ENCODE results near the gene AGTR1.
"Not testable (repeated sequence)": the region's sequence is repeated elsewhere in the genome, so short reads cannot be mapped to it uniquely, and the experiment has no call there.

Gene AGTR1

DNA sequence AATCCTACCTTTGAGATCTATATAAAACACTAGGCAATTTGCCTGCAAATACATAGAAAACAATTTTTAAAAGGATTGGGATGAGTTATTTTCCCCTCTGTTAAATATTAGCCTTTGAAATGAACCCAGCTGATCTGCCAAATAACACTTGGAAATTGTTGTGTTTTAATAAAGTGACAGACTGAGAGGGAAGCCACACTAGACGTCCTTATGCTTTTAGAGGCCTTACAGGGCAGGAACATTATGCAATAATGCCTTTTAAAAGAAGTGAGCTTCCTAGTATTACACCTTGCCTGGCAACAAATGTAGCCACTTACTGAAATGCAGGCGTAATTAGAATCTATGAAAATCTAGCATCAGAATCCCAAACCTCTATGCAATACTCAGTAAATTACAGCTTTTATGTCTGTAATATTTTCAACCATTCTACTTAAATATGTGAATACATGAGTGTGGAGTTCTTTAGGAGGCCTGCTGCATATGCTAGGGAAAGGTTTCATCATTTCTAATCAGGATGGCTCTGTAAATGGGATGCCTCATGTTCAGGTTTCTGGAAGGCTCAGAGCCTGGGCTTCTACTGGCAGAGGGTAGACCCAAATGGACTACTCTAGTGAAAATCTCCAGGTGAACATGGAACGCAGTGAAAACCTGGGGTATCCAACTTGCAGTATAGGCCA, 20.3 kb downstream of the AGTR1 start:
- no peak overlapping the region for H3K4me3 ChIP-seq (ENCODE audit: low read depth, low read length)

DNA sequence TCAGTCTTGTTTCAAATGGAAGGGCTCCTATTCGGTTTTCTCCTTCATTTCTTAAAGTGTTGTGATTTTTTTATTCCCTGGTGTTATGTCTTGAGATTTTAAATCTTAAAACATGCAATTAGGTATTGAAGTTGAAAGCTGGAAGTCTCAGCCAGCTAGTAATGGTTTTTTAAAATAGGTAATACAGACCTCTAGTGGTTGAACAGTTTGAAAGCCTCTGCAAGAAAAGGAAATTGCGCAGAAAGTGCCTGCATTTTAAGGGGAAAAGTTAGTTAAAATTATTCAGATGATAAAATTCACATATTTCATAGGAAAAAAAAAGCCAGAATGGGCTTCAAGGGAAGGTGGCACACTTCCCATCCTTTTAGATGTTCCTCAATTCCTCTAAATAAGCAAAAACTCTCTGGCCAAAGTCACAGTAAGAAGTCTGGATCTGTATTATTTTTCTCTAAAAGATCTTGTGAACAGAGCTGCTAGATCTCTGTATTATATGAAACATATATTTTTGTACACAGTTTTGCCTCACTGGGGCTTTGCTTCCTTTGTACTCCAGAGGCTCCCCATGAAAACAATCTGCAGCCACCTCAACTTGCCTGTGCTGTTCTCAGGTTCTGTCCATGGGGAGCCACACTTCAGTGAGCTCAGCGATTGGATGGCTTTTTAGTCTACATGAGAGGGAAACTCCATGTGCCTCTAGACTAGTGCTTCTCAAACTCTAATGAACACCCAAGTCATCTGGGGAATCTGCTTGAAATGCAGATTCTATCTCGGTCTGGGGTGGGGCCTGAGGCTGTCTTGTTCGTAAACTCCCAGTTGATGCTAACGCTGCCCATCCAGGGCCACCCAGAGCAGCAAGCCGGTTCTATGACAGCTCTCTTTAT, 21.5 kb downstream of the AGTR1 start:
- no peak overlapping the region for H3K4me3 ChIP-seq (ENCODE audit: low read depth, low read length)

GRCh38 chr3:148720873-148721272, 23.2 kb downstream of the AGTR1 start:
- H3K4me3 ChIP-seq (ENCODE audit: low read depth, low read length), result no peak overlapping the region

GRCh38 chr3:148723631-148724030, 25.9 kb downstream of the AGTR1 start:
- no peak overlapping the region for H3K4me3 ChIP-seq (ENCODE audit: low read depth, low read length)

DNA sequence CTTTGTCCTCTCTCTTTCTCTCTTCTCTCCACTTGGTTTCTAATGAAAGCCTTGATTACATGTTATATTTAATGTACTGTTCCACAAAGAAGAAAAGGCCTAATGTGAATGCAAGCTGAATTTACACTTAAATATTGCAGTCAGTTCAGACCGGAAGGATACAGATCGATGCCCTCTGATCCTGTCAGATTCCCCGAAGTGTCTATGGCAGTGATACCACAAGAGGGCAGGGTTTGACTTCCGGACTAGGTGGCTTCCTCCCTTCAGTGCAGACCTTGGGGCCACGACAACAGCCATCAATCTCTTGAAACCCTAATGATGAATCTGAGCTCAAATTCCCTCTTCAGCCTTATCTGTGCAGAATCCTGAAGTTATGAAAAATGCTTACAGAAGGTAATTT, 29.5 kb downstream of the AGTR1 start:
- H3K4me3 ChIP-seq (ENCODE audit: low read depth, low read length), result no peak overlapping the region

DNA sequence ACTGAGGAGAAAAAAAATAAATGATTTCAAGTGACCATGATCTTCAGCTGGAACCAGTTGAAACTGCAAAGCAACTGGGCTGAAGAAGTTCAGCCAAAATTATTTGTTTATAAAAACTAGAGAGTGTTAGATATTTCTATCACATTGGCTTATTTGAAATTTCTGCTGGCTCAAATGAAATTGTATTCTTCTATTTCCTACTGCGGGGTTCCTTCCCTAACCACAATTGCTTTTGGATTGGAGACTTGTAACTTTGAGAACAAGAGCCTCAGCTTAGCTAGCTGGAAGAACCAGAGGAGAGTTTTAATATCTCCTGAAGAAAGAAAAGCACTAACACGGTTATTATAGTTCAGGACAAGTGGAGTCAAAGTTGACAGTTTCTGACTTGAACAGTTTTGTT, 31.1 kb downstream of the AGTR1 start:
- H3K4me3 ChIP-seq (ENCODE audit: low read depth, low read length), result no peak overlapping the region

GRCh38 chr3:148729476-148730055, 31.9 kb downstream of the AGTR1 start:
- no peak overlapping the region for H3K4me3 ChIP-seq (ENCODE audit: low read depth, low read length)

DNA sequence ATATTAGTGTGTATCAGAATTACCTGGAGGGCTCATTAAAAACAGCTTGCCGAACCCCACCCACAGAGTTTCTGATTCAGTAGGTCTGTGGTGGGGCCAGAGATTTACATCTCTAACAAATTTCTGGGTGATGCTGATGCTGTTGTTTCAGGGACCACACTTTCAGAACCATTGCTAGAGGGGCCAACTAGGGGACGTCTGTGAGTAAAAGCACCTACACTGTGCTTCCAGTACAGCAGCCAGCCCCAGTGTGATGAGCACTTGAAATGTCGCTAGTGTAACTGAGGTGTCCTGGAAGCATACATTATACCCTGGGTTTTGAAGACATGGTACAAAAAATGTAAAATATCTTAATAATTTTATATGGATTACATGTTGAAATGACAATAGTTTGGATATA, 33.0 kb downstream of the AGTR1 start:
- H3K4me3 ChIP-seq (ENCODE audit: low read depth, low read length), result no peak overlapping the region

DNA sequence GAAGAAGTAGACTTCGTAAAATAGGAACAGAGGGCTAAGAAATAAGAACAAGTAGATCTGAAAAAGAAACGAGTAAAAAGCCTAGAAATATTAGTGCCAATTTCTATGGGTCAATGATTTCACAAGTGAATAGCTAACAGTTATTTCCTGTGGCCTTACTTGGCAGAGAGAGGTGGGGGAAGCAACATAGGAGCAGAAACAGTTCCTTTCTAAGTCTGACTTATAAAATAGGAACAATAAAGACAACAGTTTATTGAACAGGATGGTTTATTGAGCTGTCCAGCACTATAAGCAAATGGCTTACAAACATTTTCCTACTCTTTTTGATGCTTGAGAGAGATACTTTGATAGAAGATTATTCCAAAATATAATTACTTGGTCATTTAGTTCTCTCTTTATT, 37.9 kb downstream of the AGTR1 start:
- no peak overlapping the region for H3K4me3 ChIP-seq (ENCODE audit: low read depth, low read length)

- H3K4me3 ChIP-seq (ENCODE audit: low read depth, low read length), result no peak overlapping the region
Measured at GRCh38 chr3:148736086-148736485, 38.4 kb downstream of the AGTR1 start.

GRCh38 chr3:148737104-148737530, 39.4 kb downstream of the AGTR1 start:
- H3K4me3 ChIP-seq (ENCODE audit: low read depth, low read length), result no peak overlapping the region

DNA sequence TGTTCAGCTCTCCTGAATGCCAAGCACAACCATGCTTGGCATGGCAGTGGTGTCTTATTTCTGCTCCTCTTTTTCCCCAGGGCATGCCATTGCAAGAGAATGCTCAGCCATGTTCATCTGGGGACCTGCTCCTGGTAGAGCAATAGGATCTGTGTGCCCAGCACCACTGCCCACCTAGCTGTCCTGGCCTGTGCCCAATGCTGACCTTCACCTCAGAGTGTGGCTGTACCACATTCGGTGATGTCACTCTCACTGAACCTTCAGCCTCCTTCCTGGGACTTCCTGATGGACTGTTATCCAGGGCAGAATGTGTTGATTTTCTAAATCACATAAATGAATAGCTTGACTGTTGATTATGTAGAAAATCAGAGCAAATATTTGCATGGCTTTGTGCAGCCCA, 42.0 kb downstream of the AGTR1 start:
- no peak overlapping the region for H3K4me3 ChIP-seq (ENCODE audit: low read depth, low read length)

DNA sequence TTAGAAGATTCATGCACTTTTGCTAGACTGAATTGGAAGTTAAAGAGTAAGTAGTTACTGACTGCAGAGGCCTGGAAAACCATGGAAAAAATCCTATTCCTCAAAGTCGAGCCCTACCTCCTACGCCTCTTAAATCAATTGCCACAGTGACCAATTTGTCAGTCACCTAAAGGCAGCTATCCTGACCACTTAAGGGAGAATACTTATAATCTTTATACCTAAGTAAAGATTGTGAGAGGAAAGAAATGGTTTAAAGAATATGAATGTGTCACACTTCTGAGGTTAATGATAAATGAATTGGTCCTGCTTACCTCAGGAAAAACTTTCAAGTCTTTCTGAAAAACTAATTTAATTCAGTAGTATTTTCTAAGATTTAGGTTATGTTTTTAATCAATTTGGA, 42.6 kb downstream of the AGTR1 start:
- no peak overlapping the region for H3K4me3 ChIP-seq (ENCODE audit: low read depth, low read length)

GRCh38 chr3:148741219-148741618, 43.5 kb downstream of the AGTR1 start:
- no peak overlapping the region for H3K4me3 ChIP-seq (ENCODE audit: low read depth, low read length)

- H3K4me3 ChIP-seq (ENCODE audit: low read depth, low read length), result no peak overlapping the region
Measured at GRCh38 chr3:148742118-148742517, 44.4 kb downstream of the AGTR1 start.

DNA sequence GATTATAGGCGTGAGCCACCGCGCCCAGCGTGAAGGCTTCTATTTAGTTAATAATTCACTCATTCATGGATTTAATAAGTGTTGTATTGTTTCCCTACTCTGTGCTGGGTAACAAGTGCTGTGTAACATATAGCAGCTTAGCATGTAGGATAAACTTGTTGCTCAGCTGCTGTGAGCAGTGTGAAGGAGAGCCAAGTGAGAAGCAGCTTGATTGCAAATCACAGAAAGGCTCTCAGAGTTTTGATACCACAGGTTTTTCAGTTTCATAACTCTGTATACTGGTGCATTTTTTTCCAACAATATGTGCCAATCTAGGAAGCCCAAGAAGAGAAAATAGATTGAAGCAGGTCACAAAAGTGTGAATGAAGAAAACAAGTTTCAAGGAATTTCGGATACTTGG, 48.4 kb downstream of the AGTR1 start:
- H3K4me3 ChIP-seq (ENCODE audit: low read depth, low read length), result no peak overlapping the region

- no peak overlapping the region for H3K4me3 ChIP-seq (ENCODE audit: low read depth, low read length)
Measured at GRCh38 chr3:148748283-148748682, 50.6 kb downstream of the AGTR1 start.

DNA sequence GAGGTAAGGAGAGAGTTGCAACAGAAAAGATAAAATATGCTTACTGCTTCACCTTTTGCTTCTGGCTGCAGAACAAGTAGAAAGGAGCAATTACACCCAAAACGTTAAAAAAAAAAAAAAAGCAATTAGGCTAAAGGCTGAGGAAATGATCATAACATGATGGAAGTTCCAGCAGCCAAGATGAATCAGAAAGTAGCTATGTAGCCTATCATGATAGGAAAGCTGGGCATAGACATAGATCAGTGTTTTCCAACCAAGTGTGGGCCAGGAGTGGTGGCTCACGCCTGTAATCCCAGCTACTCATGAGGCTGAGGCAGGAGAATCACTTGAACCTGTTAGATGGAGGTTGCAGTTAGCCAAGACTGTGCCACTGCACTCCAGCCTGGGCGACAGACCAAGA, 52.6 kb downstream of the AGTR1 start:
- no peak overlapping the region for H3K4me3 ChIP-seq (ENCODE audit: low read depth, low read length)

GRCh38 chr3:148751461-148751860, 53.8 kb downstream of the AGTR1 start:
- no peak overlapping the region for H3K4me3 ChIP-seq (ENCODE audit: low read depth, low read length)

DNA sequence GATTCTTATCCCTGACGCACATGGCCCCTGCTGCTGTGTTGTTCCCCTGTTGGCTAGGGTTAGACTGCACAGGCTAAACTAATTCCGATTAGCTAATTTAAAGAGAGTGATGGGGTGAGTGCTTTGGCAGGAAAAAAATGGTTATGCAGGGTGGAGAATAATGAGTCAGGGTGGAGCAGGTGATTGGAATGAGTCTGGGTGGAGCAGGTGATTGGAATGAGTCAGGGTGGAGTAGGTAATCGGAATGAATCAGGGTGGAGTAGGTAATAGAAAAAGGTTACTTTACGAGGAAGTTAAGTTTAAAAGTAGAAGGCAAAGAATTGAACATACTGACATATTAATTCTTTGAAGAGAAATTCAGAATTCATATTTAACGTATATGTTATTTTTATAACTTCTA, 55.7 kb downstream of the AGTR1 start:
- H3K4me3 ChIP-seq (ENCODE audit: low read depth, low read length), result not testable (repeated sequence)

DNA sequence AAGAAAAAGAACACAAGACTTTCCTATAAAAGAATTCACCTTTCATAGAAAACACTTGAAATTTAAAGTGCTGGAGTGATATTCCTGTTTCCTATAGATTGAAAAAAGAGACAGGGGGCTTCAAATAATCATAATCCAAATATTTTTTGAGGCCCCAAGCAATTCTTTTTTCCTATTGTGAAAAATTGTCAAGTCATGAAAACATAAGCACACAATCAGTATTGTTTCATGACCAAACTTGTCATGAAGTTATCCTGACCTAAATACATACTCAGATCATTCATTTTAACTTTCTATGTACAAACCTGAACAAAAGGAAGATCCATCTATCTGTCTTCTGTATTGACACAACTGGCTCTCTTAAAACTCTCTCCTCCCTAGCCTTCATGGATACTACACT, 57.9 kb downstream of the AGTR1 start:
- H3K4me3 ChIP-seq (ENCODE audit: low read depth, low read length), result no peak overlapping the region

GRCh38 chr3:148756311-148756710, 58.6 kb downstream of the AGTR1 start:
- H3K4me3 ChIP-seq (ENCODE audit: low read depth, low read length), result no peak overlapping the region
